ENCODE results near the gene XBP1. TPM values are rescaled to one million over a fixed set of nuclear protein-coding genes. Genes with fewer than 3 reads are reported as not detected.

Gene XBP1
- total and polyA plus RNA-seq, 8 donors = 134 to 612 (median 259) TPM

GRCh38 chr22:28801845-28802594 lies 1.7 kb upstream of the XBP1 start:
- peaks cover 15 to 17% (median 15%) of the 10 kb centered on the region in 4 donors for H3K36me3 ChIP-seq
- peak overlapping the region; percentile 77 to 98 (median 87) for H3K4me3 ChIP-seq
- no peaks in the 10 kb centered on the region for H3K27me3 ChIP-seq
- DNase-seq = peak; percentile 65 to 72
- 18 to 33% (median 22%) methylated on average over 14 of the region's 14 CpGs for WGBS, 5 donors
- no peaks in the 10 kb centered on the region for H3K9me3 ChIP-seq
- H3K27ac ChIP-seq = peak overlapping the region; percentile 97 to 100 (median 100)
- H3K4me1 ChIP-seq = peaks cover 18 to 49% (median 39%) of the 10 kb centered on the region in 4 donors
- TF ChIP-seq POLR2A (IDR thresholded peaks at IDR 0.05) = peak in 1 of 4 donors; percentile 3
- TF ChIP-seq CTCF (IDR thresholded peaks at IDR 0.05) = no peak
- peak in 1 of 3 donors; percentile 50 for TF ChIP-seq POLR2AphosphoS5 (IDR thresholded peaks at IDR 0.05)
- intact Hi-C loops (cut with DNase I; ENCODE audit: low total_unique reads) = no loop called here

DNA sequence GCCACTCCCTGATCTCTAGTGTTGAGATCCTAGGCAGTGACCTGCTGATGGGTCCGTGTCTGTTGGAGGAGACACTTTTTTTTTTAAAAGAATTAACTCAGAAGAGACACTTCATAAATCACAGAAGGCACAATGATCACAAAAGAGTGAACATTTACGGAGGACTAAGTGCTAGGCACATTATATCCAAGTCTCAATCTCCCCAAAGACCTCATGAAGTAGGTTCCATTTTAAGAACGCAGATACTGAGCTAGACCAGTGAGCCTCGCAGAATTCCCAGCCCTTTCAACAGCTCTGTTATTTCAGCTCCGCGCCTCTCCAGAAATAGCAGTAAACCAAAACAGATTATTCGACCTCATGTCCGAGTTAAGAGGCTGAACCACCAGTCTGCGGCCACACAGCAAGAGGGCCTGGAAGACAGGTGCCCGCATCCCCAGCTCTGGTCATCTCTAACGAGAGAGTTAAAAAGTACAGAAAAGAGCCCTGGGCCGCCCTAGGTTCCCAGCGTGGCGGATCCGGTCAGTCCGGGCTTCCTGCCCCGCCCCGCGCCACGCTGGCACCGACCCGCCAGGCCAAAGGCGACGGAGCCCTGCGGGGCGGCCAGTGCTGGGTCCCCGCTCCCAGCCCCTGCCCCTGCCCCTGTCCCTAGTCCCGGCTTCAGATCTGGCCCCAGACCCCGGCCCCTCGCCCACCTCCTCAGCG lies 612 bp downstream of the XBP1 start:
- intact Hi-C loops (cut with DNase I; ENCODE audit: low total_unique reads) = no loop called here

GRCh38 chr22:28798810-28799605 lies 1.4 kb downstream of the XBP1 start:
- peaks cover 48 to 79% (median 64%) of the 10 kb centered on the region in 4 donors for H3K4me1 ChIP-seq
- peak overlapping the region; percentile 100 for H3K27ac ChIP-seq
- peak in 1 of 2 donors; percentile 81 for DNase-seq
- no peaks in the 10 kb centered on the region for H3K27me3 ChIP-seq
- H3K9me3 ChIP-seq = no peaks in the 10 kb centered on the region
- intact Hi-C loops (cut with DNase I; ENCODE audit: low total_unique reads) = no loop called here
- TF ChIP-seq POLR2AphosphoS5 (IDR thresholded peaks at IDR 0.05) = peak; percentile 47 to 86 (median 83)
- no peak for TF ChIP-seq EP300 (IDR thresholded peaks at IDR 0.05)
- peaks cover 45 to 47% (median 46%) of the 10 kb centered on the region in 4 donors for H3K36me3 ChIP-seq
- peak overlapping the region; percentile 77 to 98 (median 87) for H3K4me3 ChIP-seq
- WGBS, 5 donors = 0 to 2% (median 1%) methylated on average over 7 of the region's 7 CpGs

More for the DNA sequence above, 612 bp downstream of the XBP1 start:
- H3K36me3 ChIP-seq = peaks cover 38 to 40% (median 38%) of the 10 kb centered on the region in 4 donors
- H3K9me3 ChIP-seq = no peaks in the 10 kb centered on the region
- peak; percentile 72 to 87 for DNase-seq
- peak overlapping the region; percentile 77 to 98 (median 87) for H3K4me3 ChIP-seq
- TF ChIP-seq CTCF (IDR thresholded peaks at IDR 0.05) (no peak), POLR2AphosphoS5 (IDR thresholded peaks at IDR 0.05) (no peak), POLR2A (IDR thresholded peaks at IDR 0.05) (no peak), EP300 (IDR thresholded peaks at IDR 0.05) (no peak)
- 0 to 1% (median 1%) methylated on average over 11 to 31 of the region's 31 CpGs for WGBS, 5 donors
- H3K27me3 ChIP-seq = no peaks in the 10 kb centered on the region
- peaks cover 41 to 72% (median 56%) of the 10 kb centered on the region in 4 donors for H3K4me1 ChIP-seq
- H3K27ac ChIP-seq = peak overlapping the region; percentile 100

GRCh38 chr22:28795932-28796856 lies 4.2 kb downstream of the XBP1 start:
- Histone ChIP-seq H3K36me3 (peaks cover 51 to 62% (median 61%) of the 10 kb centered on the region in 4 donors), H3K27ac (peak overlapping the region; percentile 12 to 100 (median 100)), H3K4me1 (peaks cover 44 to 84% (median 62%) of the 10 kb centered on the region in 4 donors), H3K9me3 (no peaks in the 10 kb centered on the region), H3K27me3 (no peaks in the 10 kb centered on the region), H3K4me3 (peak overlapping the region in 2 of 4 donors; percentile 77 to 79)
- whole genome bisulfite sequencing, 5 donors = 33 to 54% (median 44%) methylated on average over 5 of the region's 5 CpGs
- TF ChIP-seq CTCF (IDR thresholded peaks at IDR 0.05) = no peak
- TF ChIP-seq POLR2AphosphoS5 (IDR thresholded peaks at IDR 0.05) = peak in 2 of 3 donors; percentile 11 to 18
- DNase-seq = no peak
- intact Hi-C loops (cut with DNase I; ENCODE audit: low total_unique reads) = no loop called here
